HEK293 (cell line): ENCODE results near the gene NDUFS2.
A peak's percentile ranks its signal among the peaks of the same experiment; 100 is the strongest.

ENCODE experiments used
- CTCF ChIA-PET: fragments of 350-600 bp; formaldehyde crosslinking; extraction: SDS; loops from one replicate; lab custom pipeline; 2021; ENCODE audit warnings: antibody characterized with exemption; lab: Yijun Ruan, JAX
- POLR2A ChIA-PET: fragments of 300-600 bp; formaldehyde crosslinking; extraction: SDS; loops from one replicate; lab custom pipeline; 2020; ENCODE audit warnings: antibody characterized with exemption, inconsistent platforms; lab: Yijun Ruan, JAX
- H3K27ac ChIP-seq: fragments of 200-500 bp; sonication (Bioruptor generic); 2 replicates; pipeline ENCODE4 v1.5.1; 2014; ENCODE audit warnings: low read depth, low read length, control low read depth, inconsistent platforms; ENCODE audit errors: extremely low read depth
- H3K36me3 ChIP-seq, 2 experiments: fragments of 200-500 bp in 1 of 2; sonication (Bioruptor generic) in 1 of 2; 1 replicate in 1 of 2; 2 replicates in 1 of 2; pipeline ENCODE4 v1.5.1; 2014 to 2017; ENCODE audit warnings: inconsistent platforms in 2 of 2, low read length in 2 of 2; ENCODE audit not compliant: control insufficient read depth in 2 of 2, insufficient read depth in 1 of 2
- H3K4me1 ChIP-seq: fragments of 200-500 bp; sonication (Bioruptor generic); 2 replicates; pipeline ENCODE4 v1.5.1; 2014; ENCODE audit warnings: mild to moderate bottlenecking, low read length, inconsistent platforms; ENCODE audit not compliant: control insufficient read depth, insufficient read depth
- H3K4me3 ChIP-seq: 2 replicates; pipeline ENCODE4 v1.5.1; 2011; ENCODE audit warnings: low read depth, mild to moderate bottlenecking, control low read depth, low read length, moderate library complexity
- H3K9me3 ChIP-seq: fragments of 200-500 bp; sonication (Bioruptor generic); 2 replicates; pipeline ENCODE4 v1.5.1; 2014; ENCODE audit warnings: low read depth, low read length, inconsistent platforms; ENCODE audit not compliant: control insufficient read depth, insufficient read depth
- GLIS2 ChIP-seq: fragments of 450-650 bp; formaldehyde crosslinking; IDR thresholded peaks from 2 replicates; pipeline ENCODE4 v1.5.1; 2016; ENCODE audit warnings: missing biosample characterization, missing genetic modification characterization
- IKZF3 ChIP-seq: fragments of 450-650 bp; IDR thresholded peaks from 2 replicates; pipeline ENCODE4 v1.5.0; 2018; ENCODE audit warnings: missing biosample characterization, mild to moderate bottlenecking, missing genetic modification characterization, moderate library complexity
- KLF1 ChIP-seq: fragments of 450-650 bp; formaldehyde crosslinking; IDR thresholded peaks from 2 replicates; pipeline ENCODE4 v1.5.1; 2016; ENCODE audit warnings: missing biosample characterization, missing genetic modification characterization
- KLF7 ChIP-seq: fragments of 450-650 bp; formaldehyde crosslinking; IDR thresholded peaks from 2 replicates; pipeline ENCODE4 v1.5.1; 2016; ENCODE audit warnings: missing biosample characterization, missing genetic modification characterization, borderline replicate concordance
- OSR2 ChIP-seq: fragments of 450-650 bp; formaldehyde crosslinking; IDR thresholded peaks from 2 replicates; pipeline ENCODE4 v1.5.1; 2016; ENCODE audit warnings: missing biosample characterization, missing genetic modification characterization
- PBX3 ChIP-seq: sonication (generic); formaldehyde crosslinking; IDR thresholded peaks from 2 replicates; pipeline ENCODE4 v1.8.1; 2022; ENCODE audit warnings: mild to moderate bottlenecking, moderate library complexity, missing genetic modification reagents
- SCRT1 ChIP-seq: fragments of 450-650 bp; formaldehyde crosslinking; IDR thresholded peaks from 2 replicates; pipeline ENCODE4 v1.5.1; 2016; ENCODE audit warnings: missing biosample characterization, missing genetic modification characterization, borderline replicate concordance
- ZBTB48 ChIP-seq: fragments of 450-650 bp; formaldehyde crosslinking; IDR thresholded peaks from 2 replicates; pipeline ENCODE4 v1.5.1; 2016; ENCODE audit warnings: missing biosample characterization, missing genetic modification characterization
- ZBTB7A ChIP-seq: fragments of 450-650 bp; formaldehyde crosslinking; IDR thresholded peaks from 2 replicates; pipeline ENCODE4 v1.5.1; 2016; ENCODE audit warnings: low read depth, missing biosample characterization, missing genetic modification characterization
- ZIC2 ChIP-seq: fragments of 450-650 bp; formaldehyde crosslinking; IDR thresholded peaks from 2 replicates; pipeline ENCODE4 v1.5.1; 2016; ENCODE audit warnings: missing biosample characterization, missing genetic modification characterization
- ZNF132 ChIP-seq: fragments of 450-650 bp; formaldehyde crosslinking; IDR thresholded peaks from 2 replicates; pipeline ENCODE4 v1.5.1; 2017; ENCODE audit warnings: missing biosample characterization, missing genetic modification characterization, borderline replicate concordance
- ZNF174 ChIP-seq: fragments of 450-650 bp; formaldehyde crosslinking; IDR thresholded peaks from 2 replicates; pipeline ENCODE4 v1.5.0; 2017; ENCODE audit warnings: missing biosample characterization, mild to moderate bottlenecking, missing genetic modification characterization
- ZNF175 ChIP-seq: fragments of 450-650 bp; formaldehyde crosslinking; IDR thresholded peaks from 2 replicates; pipeline ENCODE4 v1.5.1; 2016; ENCODE audit warnings: missing biosample characterization, missing genetic modification characterization
- ZNF211 ChIP-seq: fragments of 450-650 bp; formaldehyde crosslinking; IDR thresholded peaks from 2 replicates; pipeline ENCODE4 v1.5.1; 2016; ENCODE audit warnings: low read depth, missing biosample characterization, missing genetic modification characterization
- ZNF248 ChIP-seq: fragments of 450-650 bp; formaldehyde crosslinking; IDR thresholded peaks from 2 replicates; pipeline ENCODE4 v1.5.1; 2017; ENCODE audit warnings: missing biosample characterization, missing genetic modification characterization
- ZNF449 ChIP-seq: fragments of 450-650 bp; formaldehyde crosslinking; IDR thresholded peaks from 2 replicates; pipeline ENCODE4 v1.5.1; 2017; ENCODE audit warnings: missing biosample characterization, mild to moderate bottlenecking, missing genetic modification characterization, moderate library complexity
- ZNF529 ChIP-seq: fragments of 450-650 bp; formaldehyde crosslinking; IDR thresholded peaks from 2 replicates; pipeline ENCODE4 v1.5.1; 2017; ENCODE audit warnings: missing genetic modification characterization, missing biosample characterization; ENCODE audit not compliant: insufficient replicate concordance
- ZNF600 ChIP-seq: fragments of 450-650 bp; formaldehyde crosslinking; IDR thresholded peaks from 2 replicates; pipeline ENCODE4 v1.5.1; 2016; ENCODE audit warnings: missing biosample characterization, missing genetic modification characterization
- ZNF610 ChIP-seq: fragments of 450-650 bp; formaldehyde crosslinking; IDR thresholded peaks from 2 replicates; pipeline ENCODE4 v1.5.1; 2016; ENCODE audit warnings: missing biosample characterization, missing genetic modification characterization, borderline replicate concordance
- ZNF621 ChIP-seq: fragments of 450-650 bp; formaldehyde crosslinking; IDR thresholded peaks from 2 replicates; pipeline ENCODE4 v1.5.1; 2017; ENCODE audit warnings: missing biosample characterization, missing genetic modification characterization
- ZNF626 ChIP-seq: fragments of 450-650 bp; sonication (Bioruptor Pico); formaldehyde crosslinking; IDR thresholded peaks from 2 replicates; pipeline ENCODE4 v1.5.1; 2018; ENCODE audit warnings: missing biosample characterization, missing genetic modification characterization, inconsistent platforms
- ZNF792 ChIP-seq: fragments of 450-650 bp; formaldehyde crosslinking; IDR thresholded peaks from 2 replicates; pipeline ENCODE4 v1.5.1; 2016; ENCODE audit warnings: missing biosample characterization, missing genetic modification characterization
- ZNF843 ChIP-seq: fragments of 450-650 bp; formaldehyde crosslinking; IDR thresholded peaks from 2 replicates; pipeline ENCODE4 v1.5.1; 2016; ENCODE audit warnings: missing biosample characterization, missing genetic modification characterization
- ZSCAN30 ChIP-seq: fragments of 450-650 bp; IDR thresholded peaks from 2 replicates; pipeline ENCODE4 v1.5.1; 2018; ENCODE audit warnings: missing biosample characterization, mild to moderate bottlenecking, missing genetic modification characterization, moderate library complexity
- TF ChIP-seq, protein P1 (sequence below): fragments of 450-650 bp; formaldehyde crosslinking; IDR thresholded peaks from 2 replicates; pipeline ENCODE4 v1.5.1; 2017; ENCODE audit warnings: missing biosample characterization, missing genetic modification characterization
- TF ChIP-seq, protein P2 (sequence below): fragments of 450-650 bp; formaldehyde crosslinking; IDR thresholded peaks from 2 replicates; pipeline ENCODE4 v1.5.1; 2016; ENCODE audit warnings: missing biosample characterization, missing genetic modification characterization
- TF ChIP-seq, protein P3 (sequence below): fragments of 450-650 bp; formaldehyde crosslinking; IDR thresholded peaks from 2 replicates; pipeline ENCODE4 v1.5.1; 2016; ENCODE audit warnings: missing biosample characterization, missing genetic modification characterization

NDUFS2 gene

DNA sequence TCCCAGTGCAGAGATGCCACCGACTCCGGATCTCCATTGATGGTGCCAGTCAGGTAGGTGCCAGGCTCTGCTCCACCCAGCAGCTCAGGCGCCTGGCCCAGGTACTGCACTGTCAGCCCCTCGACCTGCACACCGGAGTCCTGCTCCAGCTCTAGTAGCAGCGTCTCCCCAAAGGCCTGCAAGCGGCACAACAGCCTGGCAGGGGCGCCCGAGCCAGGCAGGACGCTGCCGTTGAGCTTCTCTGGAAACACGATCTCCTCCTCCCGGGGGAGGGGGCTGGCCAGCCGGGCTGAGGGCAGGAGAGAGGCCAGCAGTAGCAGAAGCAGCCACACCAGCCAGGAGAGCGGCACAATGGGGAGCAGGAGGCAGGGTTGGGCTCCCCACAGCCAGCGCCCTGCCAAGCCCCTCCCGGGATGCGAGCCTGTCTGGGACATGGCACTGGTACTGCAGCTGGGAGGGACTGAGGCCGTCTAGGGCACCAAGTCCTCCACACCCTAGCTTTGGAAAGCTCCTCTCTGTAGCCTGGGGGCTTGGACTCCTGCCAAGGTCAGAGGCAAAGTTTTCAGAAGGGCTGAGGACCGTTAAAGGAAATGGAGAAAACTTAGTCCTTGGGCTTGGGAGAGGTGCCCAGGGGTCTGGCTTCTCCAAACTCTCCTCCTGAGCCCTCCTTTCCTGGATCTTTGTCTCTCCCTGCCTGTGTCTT lies 3.8 kb upstream of the NDUFS2 start:
- CTCF ChIA-PET: interaction anchor here (0.7 to 1.9 kb wide), 8 partner anchors 10 to 192 kb away, joined by 3 to 14 read pairs (median 4); partner anchors contain the start of gene TOMM40L
- Histone ChIP-seq H3K36me3 (peaks cover 2 to 4% of the 10 kb centered on the region in 2 experiments; a peak in 2 of 3 replicates), H3K9me3 (no peaks in the 10 kb centered on the region), H3K4me3 (no peak overlapping the region), H3K27ac (no peak overlapping the region; the same call in 1 of the 2 replicates), H3K4me1 (peaks cover 9% of the 10 kb centered on the region; the same call in 1 of the 2 replicates)
- POLR2A ChIA-PET: interaction anchor here (0.5 to 1.9 kb wide), 7 partner anchors 10 to 241 kb away, joined by 3 to 7 read pairs (median 3); partner anchors contain the start of gene TOMM40L
- no peak for TF ChIP-seq ZNF621 (tag by site-specific recombination)
- TF ChIP-seq ZBTB7A (tag by site-specific recombination): no peak
- TF ChIP-seq, protein P1, sequence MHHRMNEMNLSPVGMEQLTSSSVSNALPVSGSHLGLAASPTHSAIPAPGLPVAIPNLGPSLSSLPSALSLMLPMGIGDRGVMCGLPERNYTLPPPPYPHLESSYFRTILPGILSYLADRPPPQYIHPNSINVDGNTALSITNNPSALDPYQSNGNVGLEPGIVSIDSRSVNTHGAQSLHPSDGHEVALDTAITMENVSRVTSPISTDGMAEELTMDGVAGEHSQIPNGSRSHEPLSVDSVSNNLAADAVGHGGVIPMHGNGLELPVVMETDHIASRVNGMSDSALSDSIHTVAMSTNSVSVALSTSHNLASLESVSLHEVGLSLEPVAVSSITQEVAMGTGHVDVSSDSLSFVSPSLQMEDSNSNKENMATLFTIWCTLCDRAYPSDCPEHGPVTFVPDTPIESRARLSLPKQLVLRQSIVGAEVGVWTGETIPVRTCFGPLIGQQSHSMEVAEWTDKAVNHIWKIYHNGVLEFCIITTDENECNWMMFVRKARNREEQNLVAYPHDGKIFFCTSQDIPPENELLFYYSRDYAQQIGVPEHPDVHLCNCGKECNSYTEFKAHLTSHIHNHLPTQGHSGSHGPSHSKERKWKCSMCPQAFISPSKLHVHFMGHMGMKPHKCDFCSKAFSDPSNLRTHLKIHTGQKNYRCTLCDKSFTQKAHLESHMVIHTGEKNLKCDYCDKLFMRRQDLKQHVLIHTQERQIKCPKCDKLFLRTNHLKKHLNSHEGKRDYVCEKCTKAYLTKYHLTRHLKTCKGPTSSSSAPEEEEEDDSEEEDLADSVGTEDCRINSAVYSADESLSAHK: no peak
- 0 out of 2 replicates have a peak, but pooled peaks have one; percentile 44 for TF ChIP-seq PBX3 (CRISPR knock-in tag)
- TF ChIP-seq ZNF792: no peak
- TF ChIP-seq ZSCAN30 (tag by site-specific recombination): 0 out of 2 replicates have a peak, but pooled peaks have one; percentile 30
- no peak for TF ChIP-seq KLF1
- peak; percentile 65; the same call in 1 of the 2 replicates for TF ChIP-seq ZNF610 (tag by site-specific recombination)
- TF ChIP-seq IKZF3 (tag by site-specific recombination): no peak
- TF ChIP-seq ZNF843: 0 out of 2 replicates have a peak, but pooled peaks have one; percentile 6
- no peak for TF ChIP-seq KLF7 (tag by site-specific recombination)
- TF ChIP-seq ZNF211 (tag by site-specific recombination): no peak
- TF ChIP-seq OSR2 (tag by site-specific recombination): peak; percentile 36
- TF ChIP-seq GLIS2 (tag by site-specific recombination): 0 out of 2 replicates have a peak, but pooled peaks have one; percentile 9
- TF ChIP-seq SCRT1 (tag by site-specific recombination): no peak
- no peak for TF ChIP-seq ZNF248 (tag by site-specific recombination)
- peak; percentile 79; the same call in 1 of the 2 replicates for TF ChIP-seq ZNF449 (tag by site-specific recombination)
- TF ChIP-seq ZIC2: peak; percentile 70
- no peak for TF ChIP-seq ZNF132 (tag by site-specific recombination)
- TF ChIP-seq ZNF174: no peak
- TF ChIP-seq ZNF626: no peak
- TF ChIP-seq ZBTB48 (tag by site-specific recombination): 0 out of 2 replicates have a peak, but pooled peaks have one; percentile 48
- TF ChIP-seq ZNF600: peak; percentile 77
- TF ChIP-seq, protein P2, sequence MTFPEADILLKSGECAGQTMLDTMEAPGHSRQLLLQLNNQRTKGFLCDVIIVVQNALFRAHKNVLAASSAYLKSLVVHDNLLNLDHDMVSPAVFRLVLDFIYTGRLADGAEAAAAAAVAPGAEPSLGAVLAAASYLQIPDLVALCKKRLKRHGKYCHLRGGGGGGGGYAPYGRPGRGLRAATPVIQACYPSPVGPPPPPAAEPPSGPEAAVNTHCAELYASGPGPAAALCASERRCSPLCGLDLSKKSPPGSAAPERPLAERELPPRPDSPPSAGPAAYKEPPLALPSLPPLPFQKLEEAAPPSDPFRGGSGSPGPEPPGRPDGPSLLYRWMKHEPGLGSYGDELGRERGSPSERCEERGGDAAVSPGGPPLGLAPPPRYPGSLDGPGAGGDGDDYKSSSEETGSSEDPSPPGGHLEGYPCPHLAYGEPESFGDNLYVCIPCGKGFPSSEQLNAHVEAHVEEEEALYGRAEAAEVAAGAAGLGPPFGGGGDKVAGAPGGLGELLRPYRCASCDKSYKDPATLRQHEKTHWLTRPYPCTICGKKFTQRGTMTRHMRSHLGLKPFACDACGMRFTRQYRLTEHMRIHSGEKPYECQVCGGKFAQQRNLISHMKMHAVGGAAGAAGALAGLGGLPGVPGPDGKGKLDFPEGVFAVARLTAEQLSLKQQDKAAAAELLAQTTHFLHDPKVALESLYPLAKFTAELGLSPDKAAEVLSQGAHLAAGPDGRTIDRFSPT (tag by site-specific recombination): peak; percentile 37; the same call in 1 of the 2 replicates
- TF ChIP-seq, protein P3, sequence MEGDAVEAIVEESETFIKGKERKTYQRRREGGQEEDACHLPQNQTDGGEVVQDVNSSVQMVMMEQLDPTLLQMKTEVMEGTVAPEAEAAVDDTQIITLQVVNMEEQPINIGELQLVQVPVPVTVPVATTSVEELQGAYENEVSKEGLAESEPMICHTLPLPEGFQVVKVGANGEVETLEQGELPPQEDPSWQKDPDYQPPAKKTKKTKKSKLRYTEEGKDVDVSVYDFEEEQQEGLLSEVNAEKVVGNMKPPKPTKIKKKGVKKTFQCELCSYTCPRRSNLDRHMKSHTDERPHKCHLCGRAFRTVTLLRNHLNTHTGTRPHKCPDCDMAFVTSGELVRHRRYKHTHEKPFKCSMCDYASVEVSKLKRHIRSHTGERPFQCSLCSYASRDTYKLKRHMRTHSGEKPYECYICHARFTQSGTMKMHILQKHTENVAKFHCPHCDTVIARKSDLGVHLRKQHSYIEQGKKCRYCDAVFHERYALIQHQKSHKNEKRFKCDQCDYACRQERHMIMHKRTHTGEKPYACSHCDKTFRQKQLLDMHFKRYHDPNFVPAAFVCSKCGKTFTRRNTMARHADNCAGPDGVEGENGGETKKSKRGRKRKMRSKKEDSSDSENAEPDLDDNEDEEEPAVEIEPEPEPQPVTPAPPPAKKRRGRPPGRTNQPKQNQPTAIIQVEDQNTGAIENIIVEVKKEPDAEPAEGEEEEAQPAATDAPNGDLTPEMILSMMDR (tag by site-specific recombination): 0 out of 2 replicates have a peak, but pooled peaks have one; percentile 12
- TF ChIP-seq ZNF529 (tag by site-specific recombination): no peak
- TF ChIP-seq ZNF175: no peak
